PFSK-1 (cell line): ENCODE data around the gene SLC4A2.
A peak's percentile ranks its signal among the peaks of the same experiment; 100 is the strongest.

Experiments used
- FOXP2 ChIP-seq: optimal IDR thresholded peaks from 2 replicates; pipeline ENCODE3; 2011; ENCODE audit warnings: borderline replicate concordance, control low read depth, inconsistent platforms; ENCODE audit not compliant: insufficient read depth; ENCODE audit errors: extremely low read length, extremely low read depth
- POLR2AphosphoS5 ChIP-seq: IDR thresholded peaks from 2 replicates; pipeline ENCODE4 v1.6.1; 2012; ENCODE audit warnings: low read depth, mild to moderate bottlenecking, control low read depth, low read length, moderate library complexity
- REST ChIP-seq, 2 experiments: IDR thresholded peaks; 2 replicates each; pipeline versions ENCODE4 v1.6.1 to v1.8.0; 2011 to 2012; ENCODE audit warnings: low read depth in 2 of 2, low read length in 2 of 2, control low read depth in 1 of 2, inconsistent platforms in 1 of 2, mild to moderate bottlenecking in 1 of 2, moderate library complexity in 1 of 2; ENCODE audit not compliant: insufficient read depth in 1 of 2
- SIN3A ChIP-seq: IDR thresholded peaks from 2 replicates; pipeline ENCODE4 v1.6.1; 2012; ENCODE audit warnings: mild to moderate bottlenecking, low read length, moderate library complexity, borderline replicate concordance; ENCODE audit not compliant: insufficient read depth
- TAF1 ChIP-seq: IDR thresholded peaks from 2 replicates; pipeline ENCODE4 v1.6.1; 2012; ENCODE audit warnings: low read length, control low read depth, borderline replicate concordance; ENCODE audit not compliant: insufficient read depth

Gene SLC4A2

DNA sequence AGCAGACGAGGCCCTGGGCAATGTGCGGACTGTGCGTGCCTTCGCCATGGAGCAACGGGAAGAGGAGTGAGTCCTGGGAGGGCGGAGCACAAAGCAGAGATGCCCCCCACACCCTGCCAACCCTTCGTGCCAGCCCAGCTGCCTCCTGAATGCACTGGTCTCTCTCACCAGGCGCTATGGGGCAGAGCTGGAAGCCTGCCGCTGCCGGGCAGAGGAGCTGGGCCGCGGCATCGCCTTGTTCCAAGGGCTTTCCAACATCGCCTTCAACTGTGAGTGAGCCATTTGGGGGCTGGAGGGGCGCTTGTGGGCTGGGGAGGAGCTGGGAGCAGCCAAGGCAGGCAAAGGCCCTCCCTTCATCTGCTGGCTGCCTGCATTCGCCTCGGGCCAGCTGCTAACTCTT lies 23.5 kb upstream of the SLC4A2 start:
- no peak for TF ChIP-seq FOXP2
- TF ChIP-seq TAF1, result no peak
- TF ChIP-seq REST (IDR thresholded peaks at IDR 0.05; ENCODE audit: insufficient read depth in 1 of 2, low read depth in 2 of 2, low read length in 2 of 2), result no peak
- TF ChIP-seq SIN3A, result no peak
- TF ChIP-seq POLR2AphosphoS5, result no peak

GRCh38 chr7:151038951-151039849 lies 20.2 kb upstream of the SLC4A2 start:
- TF ChIP-seq TAF1 (peak; percentile 32; the same call in 1 of the 2 replicates), FOXP2 (peak; percentile 82), SIN3A (no peak), POLR2AphosphoS5 (peak; percentile 48; the same call in 1 of the 2 replicates)

DNA sequence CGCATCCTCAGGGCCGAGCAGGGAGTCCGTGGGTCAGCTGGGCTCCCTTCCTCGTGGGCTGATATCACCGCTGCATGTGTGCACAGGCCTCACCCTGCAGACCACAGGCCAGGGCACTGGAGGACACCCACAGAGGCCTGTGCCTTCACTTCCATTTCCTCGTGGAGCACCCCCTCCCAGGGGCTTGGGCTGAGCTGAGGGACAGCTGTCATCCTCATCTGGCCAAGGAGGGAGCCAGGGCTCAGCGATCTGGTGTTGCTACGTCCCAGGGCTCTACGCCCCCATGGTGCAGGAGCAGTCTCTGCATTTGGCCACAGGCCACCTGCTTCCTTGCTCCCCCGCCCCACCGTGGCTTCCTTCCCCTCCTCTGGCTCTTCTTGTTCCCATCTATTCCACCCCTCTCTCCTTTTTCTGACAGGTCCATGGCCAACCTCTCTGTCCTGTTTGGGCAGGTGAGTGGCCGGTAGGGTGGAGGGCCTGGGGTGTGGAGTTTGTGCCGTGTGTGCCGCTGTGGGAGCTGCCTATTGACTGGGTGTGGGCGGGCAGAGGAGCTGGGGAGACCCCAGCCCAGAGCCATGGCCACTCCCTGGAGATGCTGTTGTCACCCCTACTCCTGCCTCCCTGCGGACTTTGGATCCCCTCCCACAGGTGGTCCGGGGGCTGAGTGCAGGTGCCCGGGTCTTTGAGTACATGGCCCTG lies 19.4 kb upstream of the SLC4A2 start:
- TF ChIP-seq FOXP2 (no peak), POLR2AphosphoS5 (no peak)

- TF ChIP-seq REST (IDR thresholded peaks at IDR 0.05; ENCODE audit: insufficient read depth in 1 of 2, low read depth in 2 of 2, low read length in 2 of 2) (no peak), TAF1 (no peak), SIN3A (no peak), POLR2AphosphoS5 (no peak), FOXP2 (no peak)
These were observed 18.6 kb upstream of the SLC4A2 start for GRCh38 chr7:151040616-151041375.

DNA sequence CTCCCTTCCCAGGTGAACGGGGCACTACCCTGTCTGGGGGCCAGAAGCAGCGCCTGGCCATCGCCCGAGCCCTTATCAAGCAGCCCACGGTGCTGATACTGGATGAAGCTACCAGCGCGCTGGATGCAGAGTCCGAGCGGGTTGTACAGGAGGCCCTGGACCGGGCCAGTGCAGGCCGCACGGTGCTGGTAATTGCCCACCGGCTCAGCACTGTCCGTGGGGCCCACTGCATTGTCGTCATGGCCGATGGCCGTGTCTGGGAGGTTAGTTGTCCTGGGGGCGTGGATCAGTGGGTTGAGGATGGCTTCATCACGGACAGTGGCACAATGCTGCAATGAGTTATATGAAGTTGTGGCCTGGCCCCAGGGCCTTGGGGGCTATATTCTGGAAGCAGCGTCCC lies 15.4 kb upstream of the SLC4A2 start:
- TF ChIP-seq POLR2AphosphoS5 (no peak), TAF1 (no peak), REST (IDR thresholded peaks at IDR 0.05; ENCODE audit: insufficient read depth in 1 of 2, low read depth in 2 of 2, low read length in 2 of 2) (no peak), SIN3A (no peak), FOXP2 (no peak)

DNA sequence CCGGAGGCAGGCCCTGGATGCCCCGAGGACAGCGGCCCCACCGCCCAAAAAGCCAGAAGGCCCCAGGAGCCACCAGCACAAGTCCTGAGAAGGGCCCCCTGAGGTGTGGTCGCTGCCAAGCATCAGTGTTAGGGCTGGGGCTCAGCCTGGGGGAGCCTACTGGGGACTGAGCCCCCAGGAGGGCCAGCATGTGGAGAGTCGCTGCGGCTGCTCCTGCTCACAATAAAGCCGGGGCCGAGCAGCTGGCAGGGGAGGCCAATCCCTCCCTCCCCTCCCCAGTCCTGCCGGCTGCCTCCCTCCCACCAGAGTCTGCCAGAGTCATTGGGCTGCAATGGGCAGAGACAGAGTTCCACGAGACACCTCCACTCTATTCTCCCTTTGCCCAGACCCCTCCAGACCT lies 14.1 kb upstream of the SLC4A2 start:
- no peak for TF ChIP-seq FOXP2
- TF ChIP-seq POLR2AphosphoS5, result no peak
- TF ChIP-seq REST (IDR thresholded peaks at IDR 0.05; ENCODE audit: insufficient read depth in 1 of 2, low read depth in 2 of 2, low read length in 2 of 2), result no peak
- TF ChIP-seq TAF1, result no peak
- no peak for TF ChIP-seq SIN3A
